DND-41 (cell line): Measurements from ENCODE around the gene TMED1.

ENCODE experiments used
- EZH2 ChIP-seq: IDR thresholded peaks from 3 replicates; pipeline ENCODE4 v1.6.1; 2012; ENCODE audit warnings: borderline replicate concordance, low read depth, mild to moderate bottlenecking, moderate library complexity, low read length, inconsistent platforms; ENCODE audit not compliant: severe bottlenecking
- TF ChIP-seq, protein P1 (sequence below): IDR thresholded peaks from 2 replicates; pipeline ENCODE4 v1.5.1; 2012; ENCODE audit warnings: borderline replicate concordance, low read length, moderate library complexity, mild to moderate bottlenecking; ENCODE audit not compliant: poor library complexity, severe bottlenecking; ENCODE audit errors: extremely low read depth

DNA sequence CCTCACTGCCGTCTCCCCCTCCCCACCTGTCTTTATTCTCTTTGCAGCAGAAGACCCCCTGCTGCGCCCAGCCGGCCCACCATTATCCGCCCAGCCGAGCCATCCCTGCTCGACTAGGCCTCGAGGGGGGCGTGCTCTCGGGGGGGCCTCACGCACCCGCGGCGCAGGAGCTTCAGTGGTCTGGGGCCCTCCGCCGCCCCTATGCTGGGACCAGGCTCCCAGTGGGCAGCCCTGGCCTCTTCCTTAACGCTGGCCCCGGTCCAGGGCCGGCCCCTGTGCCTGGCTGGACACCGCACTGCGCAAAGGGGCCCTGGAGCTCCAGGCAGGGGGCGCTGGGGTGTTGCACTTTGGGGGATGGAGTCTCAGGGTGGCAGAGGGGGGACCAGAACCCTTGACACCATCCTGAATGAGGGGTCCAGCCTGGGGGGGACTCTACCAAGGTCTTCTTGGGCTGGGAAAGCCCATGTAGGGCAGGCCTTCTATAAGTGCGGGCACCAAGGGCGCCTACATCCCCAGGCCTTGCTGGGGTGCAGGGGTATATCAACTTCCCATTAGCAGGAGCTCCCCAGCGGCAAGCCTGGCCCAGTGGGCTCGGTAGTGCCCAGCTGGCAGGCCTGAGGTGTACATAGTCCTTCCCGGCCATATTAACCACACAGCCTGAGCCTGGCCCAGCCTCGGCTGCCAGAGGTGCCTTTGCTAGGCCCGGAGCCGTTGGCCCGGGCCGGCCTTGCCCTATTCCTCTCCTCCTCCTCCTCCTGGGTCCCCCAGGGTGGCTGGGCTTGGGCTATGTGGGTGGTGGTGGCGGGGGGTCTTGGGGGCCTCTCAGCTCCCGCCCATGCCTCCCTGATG, 4.9 kb downstream of the TMED1 start:
- TF ChIP-seq, protein P1, sequence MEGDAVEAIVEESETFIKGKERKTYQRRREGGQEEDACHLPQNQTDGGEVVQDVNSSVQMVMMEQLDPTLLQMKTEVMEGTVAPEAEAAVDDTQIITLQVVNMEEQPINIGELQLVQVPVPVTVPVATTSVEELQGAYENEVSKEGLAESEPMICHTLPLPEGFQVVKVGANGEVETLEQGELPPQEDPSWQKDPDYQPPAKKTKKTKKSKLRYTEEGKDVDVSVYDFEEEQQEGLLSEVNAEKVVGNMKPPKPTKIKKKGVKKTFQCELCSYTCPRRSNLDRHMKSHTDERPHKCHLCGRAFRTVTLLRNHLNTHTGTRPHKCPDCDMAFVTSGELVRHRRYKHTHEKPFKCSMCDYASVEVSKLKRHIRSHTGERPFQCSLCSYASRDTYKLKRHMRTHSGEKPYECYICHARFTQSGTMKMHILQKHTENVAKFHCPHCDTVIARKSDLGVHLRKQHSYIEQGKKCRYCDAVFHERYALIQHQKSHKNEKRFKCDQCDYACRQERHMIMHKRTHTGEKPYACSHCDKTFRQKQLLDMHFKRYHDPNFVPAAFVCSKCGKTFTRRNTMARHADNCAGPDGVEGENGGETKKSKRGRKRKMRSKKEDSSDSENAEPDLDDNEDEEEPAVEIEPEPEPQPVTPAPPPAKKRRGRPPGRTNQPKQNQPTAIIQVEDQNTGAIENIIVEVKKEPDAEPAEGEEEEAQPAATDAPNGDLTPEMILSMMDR: no peak
- TF ChIP-seq EZH2: no peak
